ENCODE data around the gene MTO1. TPM values are rescaled to one million over a fixed set of nuclear protein-coding genes. Genes with fewer than 3 reads are reported as not detected.

MTO1 gene
- total RNA-seq, 2 donors from 2014 or later = 21.5 to 26.7 TPM

DNA sequence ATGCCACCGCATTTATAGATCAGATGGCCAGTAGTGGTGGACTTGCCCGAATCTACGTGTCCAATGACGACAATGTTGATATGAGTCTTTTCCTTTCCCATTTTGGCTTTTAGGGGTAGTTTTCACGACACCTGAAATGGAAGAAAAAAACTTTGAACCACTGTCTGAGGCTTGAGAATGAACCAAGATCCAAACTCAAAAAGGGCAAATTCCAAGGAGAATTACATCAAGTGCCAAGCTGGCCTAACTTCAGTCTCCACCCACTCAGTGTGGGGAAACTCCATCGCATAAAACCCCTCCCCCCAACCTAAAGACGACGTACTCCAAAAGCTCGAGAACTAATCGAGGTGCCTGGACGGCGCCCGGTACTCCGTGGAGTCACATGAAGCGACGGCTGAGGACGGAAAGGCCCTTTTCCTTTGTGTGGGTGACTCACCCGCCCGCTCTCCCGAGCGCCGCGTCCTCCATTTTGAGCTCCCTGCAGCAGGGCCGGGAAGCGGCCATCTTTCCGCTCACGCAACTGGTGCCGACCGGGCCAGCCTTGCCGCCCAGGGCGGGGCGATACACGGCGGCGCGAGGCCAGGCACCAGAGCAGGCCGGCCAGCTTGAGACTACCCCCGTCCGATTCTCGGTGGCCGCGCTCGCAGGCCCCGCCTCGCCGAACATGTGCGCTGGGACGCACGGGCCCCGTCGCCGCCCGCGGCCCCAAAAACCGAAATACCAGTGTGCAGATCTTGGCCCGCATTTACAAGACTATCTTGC lies 58.6 kb downstream of the MTO1 start:
- H3K9ac ChIP-seq (ENCODE audit: extremely low read depth, low read length, poor library complexity, severe bottlenecking) = peak overlapping the region; percentile 99
- TF ChIP-seq, protein P1, sequence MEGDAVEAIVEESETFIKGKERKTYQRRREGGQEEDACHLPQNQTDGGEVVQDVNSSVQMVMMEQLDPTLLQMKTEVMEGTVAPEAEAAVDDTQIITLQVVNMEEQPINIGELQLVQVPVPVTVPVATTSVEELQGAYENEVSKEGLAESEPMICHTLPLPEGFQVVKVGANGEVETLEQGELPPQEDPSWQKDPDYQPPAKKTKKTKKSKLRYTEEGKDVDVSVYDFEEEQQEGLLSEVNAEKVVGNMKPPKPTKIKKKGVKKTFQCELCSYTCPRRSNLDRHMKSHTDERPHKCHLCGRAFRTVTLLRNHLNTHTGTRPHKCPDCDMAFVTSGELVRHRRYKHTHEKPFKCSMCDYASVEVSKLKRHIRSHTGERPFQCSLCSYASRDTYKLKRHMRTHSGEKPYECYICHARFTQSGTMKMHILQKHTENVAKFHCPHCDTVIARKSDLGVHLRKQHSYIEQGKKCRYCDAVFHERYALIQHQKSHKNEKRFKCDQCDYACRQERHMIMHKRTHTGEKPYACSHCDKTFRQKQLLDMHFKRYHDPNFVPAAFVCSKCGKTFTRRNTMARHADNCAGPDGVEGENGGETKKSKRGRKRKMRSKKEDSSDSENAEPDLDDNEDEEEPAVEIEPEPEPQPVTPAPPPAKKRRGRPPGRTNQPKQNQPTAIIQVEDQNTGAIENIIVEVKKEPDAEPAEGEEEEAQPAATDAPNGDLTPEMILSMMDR (conservative IDR thresholded peaks at IDR 0.05) = no peak
- H3K4me3 ChIP-seq (ENCODE audit: low read length) = peak overlapping the region; percentile 92
- H3K36me3 ChIP-seq (ENCODE audit: control insufficient read depth, insufficient read depth, low read length) = peaks cover 52% of the 10 kb centered on the region
- peak; percentile 64 for DNase-seq
- H3K27ac ChIP-seq (ENCODE audit: low read depth, low read length) = peak overlapping the region; percentile 96
- Mint-ChIP-seq H3K4me1 (peaks cover 19% of the 10 kb centered on the region), H3K36me3 (ENCODE audit: low read depth) (peaks cover 55% of the 10 kb centered on the region), H3K4me3 (peak overlapping the region; percentile 99), H3K27me3 (ENCODE audit: insufficient read depth) (no peaks in the 10 kb centered on the region), H3K9me3 (no peaks in the 10 kb centered on the region), H3K27ac (peak overlapping the region; percentile 100)
- no peaks in the 10 kb centered on the region for H3K9me3 ChIP-seq (ENCODE audit: control insufficient read depth, low read length)
- no peaks in the 10 kb centered on the region for H3K27me3 ChIP-seq (ENCODE audit: control insufficient read depth, insufficient read depth, low read length, poor library complexity, severe bottlenecking)
- H3K4me1 ChIP-seq (ENCODE audit: control insufficient read depth, insufficient read depth, low read length) = no peaks in the 10 kb centered on the region
- WGBS, 2 experiments (ENCODE audit: insufficient coverage in 1 of 2, insufficient read length in 1 of 2) = 0% methylated on average over 12 to 53 of the region's 56 CpGs

DNA sequence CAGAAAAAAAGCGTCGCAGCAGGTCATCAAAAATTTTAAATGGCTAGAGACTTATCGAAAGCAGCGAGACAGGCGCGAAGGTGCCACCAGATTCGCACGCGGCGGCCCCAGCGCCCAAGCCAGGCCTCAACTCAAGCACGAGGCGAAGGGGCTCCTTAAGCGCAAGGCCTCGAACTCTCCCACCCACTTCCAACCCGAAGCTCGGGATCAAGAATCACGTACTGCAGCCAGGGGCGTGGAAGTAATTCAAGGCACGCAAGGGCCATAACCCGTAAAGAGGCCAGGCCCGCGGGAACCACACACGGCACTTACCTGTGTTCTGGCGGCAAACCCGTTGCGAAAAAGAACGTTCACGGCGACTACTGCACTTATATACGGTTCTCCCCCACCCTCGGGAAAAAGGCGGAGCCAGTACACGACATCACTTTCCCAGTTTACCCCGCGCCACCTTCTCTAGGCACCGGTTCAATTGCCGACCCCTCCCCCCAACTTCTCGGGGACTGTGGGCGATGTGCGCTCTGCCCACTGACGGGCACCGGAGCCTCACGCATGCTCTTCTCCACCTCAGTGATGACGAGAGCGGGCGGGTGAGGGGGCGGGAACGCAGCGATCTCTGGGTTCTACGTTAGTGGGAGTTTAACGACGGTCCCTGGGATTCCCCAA lies 59.3 kb downstream of the MTO1 start, which contains the start of gene EEF1A1:
Gene EEF1A1, minus strand, starts transcription at position 345 of the 663 bp plus-strand sequence. CDS start 1,006 bp downstream, outside the sequence.
- Mint-ChIP-seq H3K36me3 (ENCODE audit: low read depth) (peaks cover 50% of the 10 kb centered on the region), H3K27me3 (ENCODE audit: insufficient read depth) (no peaks in the 10 kb centered on the region), H3K4me1 (peaks cover 19% of the 10 kb centered on the region), H3K27ac (peak within 1 kb of the TSS; percentile 100), H3K4me3 (peak within 1 kb of the TSS; percentile 99), H3K9me3 (no peaks in the 10 kb centered on the region)
- Histone ChIP-seq H3K4me1 (ENCODE audit: control insufficient read depth, insufficient read depth, low read length) (no peaks in the 10 kb centered on the region), H3K36me3 (ENCODE audit: control insufficient read depth, insufficient read depth, low read length) (peaks cover 45% of the 10 kb centered on the region), H3K27ac (ENCODE audit: low read depth, low read length) (peak within 1 kb of the TSS; percentile 97), H3K27me3 (ENCODE audit: control insufficient read depth, insufficient read depth, low read length, poor library complexity, severe bottlenecking) (no peaks in the 10 kb centered on the region), H3K4me3 (ENCODE audit: low read length) (peak within 1 kb of the TSS; percentile 92), H3K9me3 (ENCODE audit: control insufficient read depth, low read length) (no peaks in the 10 kb centered on the region), H3K9ac (ENCODE audit: extremely low read depth, low read length, poor library complexity, severe bottlenecking) (peak within 1 kb of the TSS; percentile 99)
- peak; percentile 100 for DNase-seq
- TF ChIP-seq, protein P1 (conservative IDR thresholded peaks at IDR 0.05) = no peak
- WGBS, 2 experiments (ENCODE audit: insufficient coverage in 1 of 2, insufficient read length in 1 of 2) = 0 to 1% methylated on average over 22 to 53 of the region's 53 CpGs

DNA sequence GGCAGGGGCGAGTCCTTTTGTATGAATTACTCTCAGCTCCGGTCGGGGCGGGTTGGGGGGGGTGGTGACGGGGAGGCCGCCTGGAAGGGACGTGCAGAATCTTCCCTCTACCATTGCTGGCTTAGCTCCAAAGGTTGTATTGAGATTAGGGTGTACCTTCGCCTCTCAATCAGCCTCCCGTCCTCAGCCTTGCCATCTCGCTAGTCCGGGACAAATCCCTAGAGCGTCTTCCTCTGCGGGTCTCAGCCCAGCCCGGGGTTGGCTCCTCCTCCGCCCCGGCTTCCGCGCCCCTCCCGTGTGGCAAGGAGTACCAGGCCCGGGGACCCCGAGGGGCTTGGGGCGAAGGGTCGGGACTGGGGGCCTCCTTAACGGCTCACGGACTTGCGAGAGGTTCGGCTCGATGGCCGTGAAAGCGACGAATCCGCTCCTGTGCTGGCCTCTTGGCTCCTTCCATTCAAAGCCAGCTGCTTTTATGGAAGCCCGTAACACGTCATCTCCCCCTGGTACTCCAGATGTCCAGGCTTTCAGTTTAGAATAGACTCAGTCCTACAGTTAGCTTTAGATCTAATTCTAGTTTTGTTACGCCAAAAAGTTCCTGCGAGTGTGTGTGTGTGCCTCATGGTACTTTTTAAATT lies 59.9 kb downstream of the MTO1 start:
- H3K4me1 Mint-ChIP-seq = peaks cover 15% of the 10 kb centered on the region
- H3K36me3 ChIP-seq (ENCODE audit: control insufficient read depth, insufficient read depth, low read length) = peaks cover 39% of the 10 kb centered on the region
- H3K9ac ChIP-seq (ENCODE audit: extremely low read depth, low read length, poor library complexity, severe bottlenecking) = peak overlapping the region; percentile 89
- no peaks in the 10 kb centered on the region for H3K27me3 Mint-ChIP-seq (ENCODE audit: insufficient read depth)
- peak overlapping the region; percentile 100 for H3K27ac Mint-ChIP-seq
- peak overlapping the region; percentile 92 for H3K4me3 ChIP-seq (ENCODE audit: low read length)
- peak overlapping the region; percentile 97 for H3K27ac ChIP-seq (ENCODE audit: low read depth, low read length)
- TF ChIP-seq, protein P1 (conservative IDR thresholded peaks at IDR 0.05) = no peak
- H3K9me3 Mint-ChIP-seq = no peaks in the 10 kb centered on the region
- no peak for DNase-seq
- 0 to 1% methylated on average over 19 to 36 of the region's 36 CpGs for WGBS, 2 experiments (ENCODE audit: insufficient coverage in 1 of 2, insufficient read length in 1 of 2)
- no peaks in the 10 kb centered on the region for H3K27me3 ChIP-seq (ENCODE audit: control insufficient read depth, insufficient read depth, low read length, poor library complexity, severe bottlenecking)
- peak overlapping the region; percentile 99 for H3K4me3 Mint-ChIP-seq
- H3K9me3 ChIP-seq (ENCODE audit: control insufficient read depth, low read length) = no peaks in the 10 kb centered on the region
- H3K36me3 Mint-ChIP-seq (ENCODE audit: low read depth) = peaks cover 43% of the 10 kb centered on the region
- no peaks in the 10 kb centered on the region for H3K4me1 ChIP-seq (ENCODE audit: control insufficient read depth, insufficient read depth, low read length)
